Liver (tissue), 3 donors: ENCODE data around the gene SHISAL1.

ENCODE experiments used
- FOXA1 ChIP-seq: IDR thresholded peaks from 2 replicates; pipeline ENCODE4 v1.6.1; 2016; ENCODE audit warnings: antibody characterized with exemption
- GABPA ChIP-seq, 2 donors: IDR thresholded peaks in 1 of 2; conservative IDR thresholded peaks in 1 of 2; 2 replicates each; pipeline ENCODE4 v1.6.1; 2016; ENCODE audit warnings: antibody characterized with exemption in 2 of 2, mild to moderate bottlenecking in 1 of 2, moderate library complexity in 1 of 2
- NR2F2 ChIP-seq: IDR thresholded peaks from 2 replicates; pipeline ENCODE4 v1.6.1; 2016; ENCODE audit warnings: antibody characterized with exemption
- TF ChIP-seq, protein P1 (sequence below): fragments of 150-350 bp; IDR thresholded peaks from 2 replicates; pipeline ENCODE4 v1.5.1; 2017; ENCODE audit warnings: improper control_type of control experiment, low read depth, low read length; ENCODE audit not compliant: missing input control
- donor health status: healthy.
- donor health status: healthy.

DNA sequence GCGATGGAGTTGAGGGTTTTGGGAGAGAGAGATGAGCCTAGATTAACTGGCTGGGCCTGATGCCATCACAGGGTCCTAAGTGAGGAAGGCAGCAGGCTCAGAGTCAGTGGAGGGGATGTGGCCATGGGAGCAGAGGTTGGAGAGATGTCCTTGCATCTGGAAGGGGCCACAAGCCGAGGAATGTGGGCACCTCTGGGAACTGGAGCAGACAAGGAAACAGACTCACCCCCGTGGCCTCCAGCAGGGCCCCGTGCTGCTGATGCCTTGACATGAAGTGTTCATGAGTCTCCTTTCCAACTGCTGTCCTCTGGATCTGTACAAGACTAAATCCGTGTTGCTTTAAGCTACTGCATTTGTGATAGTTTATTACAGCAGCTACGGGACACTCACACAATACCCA, 49.2 kb downstream of the SHISAL1 start:
- no peak for TF ChIP-seq NR2F2
- TF ChIP-seq, protein P1, sequence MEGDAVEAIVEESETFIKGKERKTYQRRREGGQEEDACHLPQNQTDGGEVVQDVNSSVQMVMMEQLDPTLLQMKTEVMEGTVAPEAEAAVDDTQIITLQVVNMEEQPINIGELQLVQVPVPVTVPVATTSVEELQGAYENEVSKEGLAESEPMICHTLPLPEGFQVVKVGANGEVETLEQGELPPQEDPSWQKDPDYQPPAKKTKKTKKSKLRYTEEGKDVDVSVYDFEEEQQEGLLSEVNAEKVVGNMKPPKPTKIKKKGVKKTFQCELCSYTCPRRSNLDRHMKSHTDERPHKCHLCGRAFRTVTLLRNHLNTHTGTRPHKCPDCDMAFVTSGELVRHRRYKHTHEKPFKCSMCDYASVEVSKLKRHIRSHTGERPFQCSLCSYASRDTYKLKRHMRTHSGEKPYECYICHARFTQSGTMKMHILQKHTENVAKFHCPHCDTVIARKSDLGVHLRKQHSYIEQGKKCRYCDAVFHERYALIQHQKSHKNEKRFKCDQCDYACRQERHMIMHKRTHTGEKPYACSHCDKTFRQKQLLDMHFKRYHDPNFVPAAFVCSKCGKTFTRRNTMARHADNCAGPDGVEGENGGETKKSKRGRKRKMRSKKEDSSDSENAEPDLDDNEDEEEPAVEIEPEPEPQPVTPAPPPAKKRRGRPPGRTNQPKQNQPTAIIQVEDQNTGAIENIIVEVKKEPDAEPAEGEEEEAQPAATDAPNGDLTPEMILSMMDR, result no peak
- no peak for TF ChIP-seq FOXA1
- no peak for TF ChIP-seq GABPA (IDR thresholded peaks at IDR 0.05 in 1 of 2, conservative IDR thresholded peaks at IDR 0.05 in 1 of 2)
